ENCODE results near the gene TNFRSF6B.
A peak's percentile ranks its signal among the peaks of the same experiment; 100 is the strongest.

TNFRSF6B gene

DNA sequence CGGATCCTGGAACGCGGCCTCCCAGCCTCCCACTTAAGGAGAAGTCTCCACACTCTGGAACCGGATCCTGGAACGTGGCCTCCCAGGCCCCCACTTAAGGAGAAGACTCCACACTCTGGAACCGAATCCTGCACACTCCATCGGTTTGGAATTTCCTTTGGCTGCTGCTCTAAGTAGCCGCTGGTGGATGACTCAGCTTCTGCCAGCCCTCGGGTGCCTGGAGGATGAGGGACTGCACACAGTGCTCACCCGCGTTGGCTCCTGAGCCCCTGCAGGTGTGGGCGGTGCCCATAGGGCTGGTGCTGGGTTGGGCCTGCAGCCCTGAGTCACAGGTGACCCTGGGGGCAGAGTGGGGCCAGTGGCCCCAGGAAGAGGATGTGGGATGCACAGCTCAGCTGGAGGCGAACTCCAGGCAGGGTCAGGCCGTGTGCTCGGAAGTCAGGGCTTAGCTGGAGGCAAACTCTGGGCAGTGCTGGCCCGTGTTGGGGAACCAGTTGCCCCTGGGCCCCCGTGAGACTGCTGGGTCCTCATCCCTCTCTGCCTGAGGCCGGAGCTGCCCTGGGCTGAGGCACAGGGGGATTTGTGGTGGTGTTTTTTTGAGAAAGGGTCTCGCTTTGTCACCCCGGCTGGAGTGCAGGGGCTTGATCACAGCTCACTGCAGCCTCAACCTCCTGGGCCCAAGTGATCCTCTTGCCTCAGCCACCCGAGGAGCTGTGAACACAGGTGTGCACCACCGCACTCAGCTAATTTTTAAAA lies 13.9 kb upstream of the TNFRSF6B start:
- ATAC-seq (ENCODE audit: low read depth), result peak; percentile 96
- H3K36me3 ChIP-seq (ENCODE audit: low read depth), result peaks cover 27% of the 10 kb centered on the region
- H3K4me1 ChIP-seq (ENCODE audit: insufficient read depth, poor library complexity, severe bottlenecking), result peaks cover 37% of the 10 kb centered on the region
- TF ChIP-seq, protein P1, sequence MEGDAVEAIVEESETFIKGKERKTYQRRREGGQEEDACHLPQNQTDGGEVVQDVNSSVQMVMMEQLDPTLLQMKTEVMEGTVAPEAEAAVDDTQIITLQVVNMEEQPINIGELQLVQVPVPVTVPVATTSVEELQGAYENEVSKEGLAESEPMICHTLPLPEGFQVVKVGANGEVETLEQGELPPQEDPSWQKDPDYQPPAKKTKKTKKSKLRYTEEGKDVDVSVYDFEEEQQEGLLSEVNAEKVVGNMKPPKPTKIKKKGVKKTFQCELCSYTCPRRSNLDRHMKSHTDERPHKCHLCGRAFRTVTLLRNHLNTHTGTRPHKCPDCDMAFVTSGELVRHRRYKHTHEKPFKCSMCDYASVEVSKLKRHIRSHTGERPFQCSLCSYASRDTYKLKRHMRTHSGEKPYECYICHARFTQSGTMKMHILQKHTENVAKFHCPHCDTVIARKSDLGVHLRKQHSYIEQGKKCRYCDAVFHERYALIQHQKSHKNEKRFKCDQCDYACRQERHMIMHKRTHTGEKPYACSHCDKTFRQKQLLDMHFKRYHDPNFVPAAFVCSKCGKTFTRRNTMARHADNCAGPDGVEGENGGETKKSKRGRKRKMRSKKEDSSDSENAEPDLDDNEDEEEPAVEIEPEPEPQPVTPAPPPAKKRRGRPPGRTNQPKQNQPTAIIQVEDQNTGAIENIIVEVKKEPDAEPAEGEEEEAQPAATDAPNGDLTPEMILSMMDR (IDR thresholded peaks at IDR 0.05; ENCODE audit: poor library complexity, severe bottlenecking), result no peak
- H3K27ac ChIP-seq (ENCODE audit: poor library complexity, severe bottlenecking), result peak overlapping the region; percentile 96
- H3K9me3 ChIP-seq (ENCODE audit: severe bottlenecking), result no peaks in the 10 kb centered on the region
- H3K4me3 ChIP-seq (ENCODE audit: severe bottlenecking), result no peak overlapping the region
- peak; percentile 86 for DNase-seq (ENCODE audit: low spot score)
- no peaks in the 10 kb centered on the region for H3K27me3 ChIP-seq (ENCODE audit: insufficient read depth, poor library complexity, severe bottlenecking)

DNA sequence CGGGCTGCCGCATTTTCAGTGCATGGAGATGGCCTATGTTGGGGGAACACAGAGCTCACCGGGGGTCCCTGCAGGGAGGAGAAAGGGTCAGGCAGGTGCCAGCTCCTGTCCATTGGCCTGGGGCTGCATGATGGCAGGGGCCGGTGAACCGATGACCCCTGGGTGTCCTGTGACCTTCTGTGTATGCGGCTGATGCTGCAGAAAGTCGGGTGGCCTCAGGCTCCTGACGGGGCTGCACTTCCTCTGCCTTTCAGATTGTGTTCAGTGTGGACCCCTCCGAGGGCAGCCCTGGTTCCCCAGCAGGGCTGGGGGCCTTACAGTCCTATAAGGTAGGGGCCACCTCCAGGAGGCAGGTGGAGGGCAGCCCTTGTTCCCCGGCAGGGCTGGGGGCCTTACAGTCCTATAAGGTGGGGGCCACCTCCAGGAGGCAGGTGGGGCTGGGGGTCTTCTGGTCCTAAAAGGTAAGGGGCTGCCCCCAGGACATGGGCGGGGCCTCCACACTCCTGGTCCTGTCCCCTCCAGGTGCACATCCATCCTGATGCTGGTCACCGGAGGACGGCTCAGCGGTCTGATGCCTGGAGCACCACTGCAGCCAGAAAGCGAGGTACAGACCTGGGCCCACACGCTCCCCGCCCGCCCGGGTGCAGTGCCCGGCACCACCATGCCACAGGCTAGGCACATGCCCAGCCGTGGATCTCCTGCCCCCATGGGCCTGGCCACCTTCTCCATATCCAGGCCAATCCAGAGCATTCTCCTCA lies 11.0 kb upstream of the TNFRSF6B start:
- H3K27ac ChIP-seq (ENCODE audit: poor library complexity, severe bottlenecking), result peak overlapping the region; percentile 96
- no peak overlapping the region for H3K4me3 ChIP-seq (ENCODE audit: severe bottlenecking)
- TF ChIP-seq, protein P1 (IDR thresholded peaks at IDR 0.05; ENCODE audit: poor library complexity, severe bottlenecking), result no peak
- no peaks in the 10 kb centered on the region for H3K9me3 ChIP-seq (ENCODE audit: severe bottlenecking)
- peaks cover 26% of the 10 kb centered on the region for H3K36me3 ChIP-seq (ENCODE audit: low read depth)
- H3K27me3 ChIP-seq (ENCODE audit: insufficient read depth, poor library complexity, severe bottlenecking), result no peaks in the 10 kb centered on the region
- no peak for ATAC-seq (ENCODE audit: low read depth)
- peaks cover 37% of the 10 kb centered on the region for H3K4me1 ChIP-seq (ENCODE audit: insufficient read depth, poor library complexity, severe bottlenecking)
- DNase-seq (ENCODE audit: low spot score), result peak; percentile 87

DNA sequence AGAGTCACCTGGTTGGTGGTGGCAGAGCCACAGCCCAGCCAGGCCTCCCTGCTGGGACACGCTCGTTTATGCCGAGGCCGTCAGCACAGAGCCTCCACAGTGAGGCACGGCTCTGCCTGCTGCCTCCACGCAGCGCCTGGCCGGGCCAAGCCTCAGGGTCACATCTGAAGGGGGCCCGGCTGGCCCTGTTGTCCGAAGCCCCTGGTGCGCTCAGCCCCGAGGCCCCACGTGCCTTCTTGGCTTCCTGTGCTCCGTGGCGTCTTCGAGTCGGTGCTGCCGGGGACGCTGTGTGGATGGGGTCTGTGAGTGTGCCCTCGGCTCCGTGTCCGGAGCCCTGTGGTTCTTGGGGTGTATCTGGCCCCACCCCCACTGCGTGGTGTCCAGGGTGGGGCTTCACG lies 10.4 kb upstream of the TNFRSF6B start:
- no peak for ATAC-seq (ENCODE audit: low read depth)
- peak overlapping the region; percentile 96 for H3K27ac ChIP-seq (ENCODE audit: poor library complexity, severe bottlenecking)

DNA sequence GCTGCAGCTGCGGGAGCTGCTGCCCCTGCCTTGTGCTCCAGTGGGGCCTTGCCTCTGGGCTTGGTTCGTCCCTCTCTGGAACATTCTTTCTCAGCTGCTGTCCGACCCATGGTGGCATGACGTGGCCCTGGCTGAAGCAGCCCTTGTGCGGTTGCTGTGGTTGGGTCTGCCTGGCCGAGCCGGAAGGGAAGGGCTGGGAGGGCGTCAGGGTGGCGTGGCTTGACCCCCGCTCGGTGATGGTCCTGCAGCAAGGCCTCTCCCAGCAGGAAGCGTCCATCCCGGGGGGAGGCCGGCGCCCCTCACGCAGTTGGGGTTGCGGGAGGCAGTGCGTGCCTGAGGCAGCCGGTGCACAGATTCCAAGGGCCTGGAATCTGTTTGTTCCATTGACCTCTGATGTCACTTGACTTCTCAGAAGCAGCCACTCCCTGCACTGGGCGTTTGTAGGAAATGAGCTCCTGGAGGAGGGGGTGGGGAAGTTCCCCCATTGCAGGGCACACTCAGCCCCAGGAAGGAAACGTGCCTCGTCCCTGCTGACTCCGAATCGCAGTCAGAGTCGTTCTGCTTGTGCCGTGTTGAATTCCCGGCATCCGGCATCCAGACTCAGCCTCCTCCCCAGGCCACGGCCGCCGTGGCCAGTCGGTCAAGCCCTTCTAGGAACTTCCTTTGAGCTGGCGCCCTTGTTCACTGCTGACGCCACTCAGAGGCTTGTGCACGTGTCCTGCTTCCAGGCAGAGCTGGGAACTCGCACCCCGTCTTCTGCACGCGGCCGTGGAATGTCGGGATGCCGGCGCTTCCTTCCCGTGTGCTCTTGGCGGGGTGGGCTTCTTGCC lies 9.7 kb upstream of the TNFRSF6B start:
- ATAC-seq (ENCODE audit: low read depth) (no peak), DNase-seq (ENCODE audit: low spot score) (peak; percentile 89)
- H3K9me3 ChIP-seq (ENCODE audit: severe bottlenecking), result no peaks in the 10 kb centered on the region
- H3K27ac ChIP-seq (ENCODE audit: poor library complexity, severe bottlenecking), result peak overlapping the region; percentile 96
- peaks cover 34% of the 10 kb centered on the region for H3K4me1 ChIP-seq (ENCODE audit: insufficient read depth, poor library complexity, severe bottlenecking)
- H3K27me3 ChIP-seq (ENCODE audit: insufficient read depth, poor library complexity, severe bottlenecking), result no peaks in the 10 kb centered on the region
- H3K36me3 ChIP-seq (ENCODE audit: low read depth), result peaks cover 15% of the 10 kb centered on the region
- TF ChIP-seq, protein P1 (IDR thresholded peaks at IDR 0.05; ENCODE audit: poor library complexity, severe bottlenecking), result no peak
- H3K4me3 ChIP-seq (ENCODE audit: severe bottlenecking), result no peak overlapping the region

More for the DNA sequence above, 10.4 kb upstream of the TNFRSF6B start:
- peak; percentile 87 for DNase-seq (ENCODE audit: low spot score)
- no peak overlapping the region for H3K4me3 ChIP-seq (ENCODE audit: severe bottlenecking)
- TF ChIP-seq, protein P1 (IDR thresholded peaks at IDR 0.05; ENCODE audit: poor library complexity, severe bottlenecking), result no peak
- peaks cover 37% of the 10 kb centered on the region for H3K4me1 ChIP-seq (ENCODE audit: insufficient read depth, poor library complexity, severe bottlenecking)
- peaks cover 19% of the 10 kb centered on the region for H3K36me3 ChIP-seq (ENCODE audit: low read depth)
- H3K27me3 ChIP-seq (ENCODE audit: insufficient read depth, poor library complexity, severe bottlenecking), result no peaks in the 10 kb centered on the region
- H3K9me3 ChIP-seq (ENCODE audit: severe bottlenecking), result no peaks in the 10 kb centered on the region
